Forelimb muscle (tissue), 1 donor: Measurements from ENCODE around the gene DEPDC4. TPM values are rescaled to one million over a fixed set of nuclear protein-coding genes. Genes with fewer than 3 reads are reported as not detected.
A peak's percentile ranks its signal among the peaks of the same experiment; 100 is the strongest.
"Not testable (repeated sequence)": the region's sequence is repeated elsewhere in the genome, so short reads cannot be mapped to it uniquely, and the experiment has no call there.

ENCODE experiments used
- DNase-seq: peaks from one replicate; pipeline ENCODE4 v3.0.0-alpha.2; 2013; ENCODE audit warnings: low read depth
- polyA plus RNA-seq: library from polyadenylated mRNA; unstranded; fragments of 120-200 nt; gene quantifications from one replicate; pipeline ENCODE4 v1.2.1, GENCODE V29; 2013; ENCODE audit not compliant: insufficient read length

The DEPDC4 gene
- polyA plus RNA-seq, 1 donor = 1.0 TPM

DNA sequence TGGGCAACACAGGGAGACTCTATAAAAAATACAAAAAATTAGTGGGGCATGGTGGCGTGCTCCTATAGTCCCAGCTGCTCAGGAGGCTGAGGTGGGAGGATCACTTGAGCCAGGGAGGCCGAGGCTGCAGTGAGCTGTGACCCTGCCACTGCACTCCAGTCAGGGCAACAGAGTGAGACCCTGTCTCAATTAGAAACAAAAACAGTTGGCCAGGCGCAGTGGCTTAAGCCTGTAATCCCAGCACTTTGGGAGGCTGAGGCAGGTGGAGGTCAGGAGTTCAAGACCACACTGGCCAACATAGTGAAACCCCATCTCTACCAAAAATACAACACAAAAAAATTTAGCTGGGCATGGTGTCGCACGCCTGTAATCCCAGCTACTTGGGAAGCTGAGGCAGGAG, 1.8 kb downstream of the DEPDC4 start:
- DNase-seq = not testable (repeated sequence)

DNA sequence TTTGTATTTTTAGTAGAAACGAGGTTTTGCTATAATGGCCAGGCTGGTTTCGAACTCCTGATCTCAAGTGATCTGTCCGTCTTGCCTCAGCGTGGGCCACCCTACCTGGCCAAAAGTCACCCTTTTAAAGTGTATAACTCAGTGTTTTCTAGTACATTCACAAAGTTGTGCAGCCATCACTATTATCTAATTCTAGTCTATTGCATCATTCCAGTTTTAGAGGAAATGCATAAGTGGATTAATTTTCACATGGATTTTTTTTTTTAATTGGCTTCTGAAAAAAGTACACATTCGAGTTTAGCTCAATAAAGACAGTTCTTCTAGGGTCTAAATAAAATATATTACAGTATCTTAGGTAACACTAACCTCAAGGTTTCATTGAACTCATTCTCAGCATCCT, 3.7 kb downstream of the DEPDC4 start:
- no peak for DNase-seq

DNA sequence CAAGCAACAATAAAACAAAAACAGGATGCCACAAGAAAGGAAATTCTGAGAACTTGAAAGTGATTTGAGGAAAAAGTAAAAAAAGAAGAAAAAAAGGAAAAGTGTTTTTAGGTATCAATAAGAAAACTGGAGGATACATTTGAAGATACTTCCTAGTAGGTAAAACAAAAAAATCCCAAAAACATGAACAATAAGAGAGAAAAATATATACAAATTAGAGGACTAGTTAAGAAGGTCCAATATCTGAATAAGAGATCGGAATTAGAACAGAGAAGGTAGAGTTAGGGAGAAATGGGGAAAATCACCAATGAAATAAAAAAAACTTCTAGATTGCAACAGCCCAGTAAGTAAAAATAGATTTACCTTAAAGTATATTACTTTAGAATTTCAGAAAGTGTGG, 8.8 kb downstream of the DEPDC4 start:
- DNase-seq = no peak

DNA sequence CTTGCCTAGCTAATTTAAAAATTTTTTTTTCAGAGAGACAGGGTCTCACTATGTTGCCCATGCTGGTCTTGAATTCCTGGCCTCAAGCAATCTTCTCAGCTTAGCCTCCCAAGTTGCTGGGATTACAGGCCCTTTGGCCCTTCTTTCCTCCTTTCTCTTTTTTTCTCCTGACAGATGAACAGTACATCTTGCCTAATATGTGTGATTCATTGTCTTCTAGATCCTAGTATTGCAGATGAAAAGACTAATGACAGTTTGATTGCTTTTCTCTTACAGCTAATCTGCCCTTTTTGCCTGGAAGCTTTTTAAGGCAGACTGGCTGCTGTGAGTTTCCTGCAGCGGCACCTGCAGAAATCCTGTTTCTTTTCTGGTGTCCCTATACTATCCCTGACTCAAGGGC, 12.0 kb downstream of the DEPDC4 start:
- DNase-seq = no peak

DNA sequence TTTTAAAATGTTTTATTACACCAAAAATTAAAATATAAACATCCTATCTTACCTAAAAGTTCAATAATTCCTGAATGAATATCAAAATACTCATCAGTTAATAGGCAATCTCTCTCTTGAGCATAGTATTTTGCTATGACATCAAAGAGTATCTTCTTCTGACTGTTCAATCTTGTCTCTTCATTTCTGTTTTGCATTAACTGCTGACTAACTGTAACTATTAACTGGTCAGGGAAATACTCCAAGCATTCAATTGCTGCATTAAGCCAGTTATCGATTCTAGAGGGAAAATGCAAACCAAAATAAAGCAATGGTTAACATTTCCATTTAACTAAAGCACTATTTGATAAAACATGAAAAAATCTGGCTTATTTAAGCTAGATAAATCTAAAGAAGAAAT, 13.4 kb downstream of the DEPDC4 start:
- DNase-seq = no peak

DNA sequence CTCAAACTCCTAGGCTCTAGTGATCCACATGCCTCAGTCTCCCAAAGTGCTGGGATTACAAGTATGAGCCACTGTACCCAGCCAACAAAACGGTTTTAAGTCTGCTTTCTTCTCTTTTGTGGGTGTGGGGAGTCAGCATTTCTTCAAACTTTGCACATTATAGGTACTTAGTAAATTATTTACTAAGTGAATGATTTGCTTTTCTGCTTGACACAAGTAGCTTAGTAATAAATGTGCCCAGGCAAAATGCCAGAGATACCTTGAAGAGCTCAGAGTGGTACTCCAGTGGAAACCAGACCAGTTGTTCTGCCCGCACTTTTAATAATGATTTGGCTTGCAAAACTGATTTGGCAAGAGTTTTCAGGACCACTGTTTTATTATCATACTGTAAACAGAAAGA, 15.0 kb downstream of the DEPDC4 start:
- no peak for DNase-seq

DNA sequence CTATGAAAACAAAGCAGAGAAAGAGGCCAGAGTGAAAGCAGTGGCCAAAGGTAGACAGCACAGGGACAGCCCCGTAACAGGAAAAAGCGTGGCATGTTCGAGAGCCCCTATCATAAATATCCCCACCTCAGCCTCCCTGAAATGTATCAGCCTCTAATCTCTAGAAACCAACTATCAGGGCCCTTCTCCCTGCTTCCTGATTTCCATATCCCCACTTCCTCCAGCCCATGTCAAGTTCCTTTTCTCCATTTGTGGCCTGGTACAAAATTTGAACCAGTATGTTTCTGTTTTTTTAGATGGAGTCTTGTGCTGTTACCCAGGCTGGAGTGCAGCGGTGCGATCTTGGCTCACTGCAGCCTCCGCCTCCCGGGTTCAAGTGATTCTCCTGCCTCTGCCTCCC, 16.9 kb downstream of the DEPDC4 start:
- no peak for DNase-seq

DNA sequence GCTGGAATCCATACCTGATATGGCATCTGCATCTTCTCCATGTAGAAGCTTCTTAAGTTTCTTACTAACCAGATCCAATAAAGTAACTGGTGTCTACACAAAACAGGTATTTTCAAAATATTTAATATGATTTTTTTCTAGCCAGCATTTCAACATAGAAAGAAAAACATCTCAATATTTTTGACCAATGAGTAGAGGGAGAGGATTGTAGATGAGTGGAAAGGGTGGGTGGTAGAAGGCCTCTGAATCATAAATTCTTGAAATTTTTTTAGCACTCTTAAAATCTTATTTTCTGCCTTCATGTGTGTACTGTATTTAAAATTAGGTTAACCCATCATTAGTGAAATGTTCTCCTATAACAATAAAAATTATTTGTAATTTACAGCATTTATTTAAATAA, 18.0 kb downstream of the DEPDC4 start:
- DNase-seq = no peak

DNA sequence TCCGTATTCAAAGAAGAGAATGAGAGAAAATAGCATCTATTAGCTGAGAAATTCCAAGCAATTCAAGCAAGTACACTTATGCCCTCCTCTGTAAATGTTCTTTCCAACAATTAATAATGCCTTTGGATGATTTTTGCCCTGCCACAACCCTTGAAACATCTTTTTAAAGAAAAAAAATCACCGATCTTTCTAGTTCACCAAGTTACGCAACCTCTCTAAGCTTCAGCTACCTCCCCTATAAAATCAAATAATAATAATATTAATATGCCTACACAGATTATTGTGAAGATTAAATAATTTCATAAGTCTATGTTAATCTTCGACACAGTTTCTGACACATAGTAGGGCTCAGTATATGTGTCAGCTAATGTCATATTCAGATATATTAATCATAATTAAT, 19.1 kb downstream of the DEPDC4 start:
- DNase-seq = no peak

DNA sequence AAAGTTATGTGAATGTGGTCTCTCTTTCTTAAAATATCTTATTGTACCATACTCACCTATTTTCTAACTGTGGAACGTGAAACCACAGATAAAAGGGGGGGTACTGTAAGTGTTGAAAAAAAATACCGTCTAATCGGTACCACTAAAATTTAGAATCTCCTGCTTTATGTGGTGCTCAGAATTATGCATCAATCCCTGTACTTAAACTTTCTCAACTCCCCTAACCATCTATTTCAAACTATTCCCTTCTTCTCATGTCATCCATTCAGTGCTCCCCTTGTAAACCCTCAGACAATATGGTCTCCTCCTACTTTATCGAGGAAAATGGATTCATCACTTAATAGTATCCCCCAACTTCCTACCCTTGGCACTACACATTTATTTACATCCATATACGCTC, 23.7 kb downstream of the DEPDC4 start:
- no peak for DNase-seq

DNA sequence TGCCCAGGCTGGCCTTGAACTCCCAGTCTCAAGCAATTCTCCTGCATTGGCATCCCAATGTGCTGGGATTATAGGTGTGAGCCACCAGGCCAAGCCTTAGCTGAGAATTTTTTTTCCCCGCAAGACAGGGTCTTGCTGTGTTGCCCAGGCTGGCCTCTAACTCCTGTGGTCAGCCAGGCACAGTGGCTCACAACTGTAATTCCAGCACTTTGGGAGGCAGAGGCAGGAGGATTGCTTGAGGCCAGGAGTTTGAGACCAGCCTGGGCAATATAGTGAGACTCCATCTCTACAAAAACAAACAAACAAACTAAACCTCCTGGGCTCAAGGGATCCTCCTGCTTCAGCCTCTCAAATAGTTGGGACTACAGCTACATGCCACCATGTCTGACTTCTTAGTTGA, 27.3 kb downstream of the DEPDC4 start:
- no peak for DNase-seq

DNA sequence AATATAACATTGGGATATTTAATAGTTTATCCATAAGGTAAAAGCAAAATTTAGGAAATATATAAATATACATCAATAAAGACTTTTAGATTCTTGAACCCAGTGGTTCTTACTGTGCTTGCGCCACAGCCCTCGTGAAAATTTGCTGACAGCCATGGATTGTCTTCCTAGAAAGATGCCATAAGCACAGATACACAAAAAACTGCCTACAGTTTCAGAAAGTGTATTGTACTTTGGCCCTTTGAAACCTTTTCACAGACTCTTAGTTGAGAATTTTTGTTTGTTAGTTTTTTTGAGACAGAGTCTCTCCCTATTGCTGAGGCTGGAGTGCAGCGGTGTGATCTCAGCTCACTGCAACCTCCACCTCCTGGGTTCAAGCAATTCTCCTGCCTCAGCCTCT, 28.1 kb downstream of the DEPDC4 start:
- no peak for DNase-seq

DNA sequence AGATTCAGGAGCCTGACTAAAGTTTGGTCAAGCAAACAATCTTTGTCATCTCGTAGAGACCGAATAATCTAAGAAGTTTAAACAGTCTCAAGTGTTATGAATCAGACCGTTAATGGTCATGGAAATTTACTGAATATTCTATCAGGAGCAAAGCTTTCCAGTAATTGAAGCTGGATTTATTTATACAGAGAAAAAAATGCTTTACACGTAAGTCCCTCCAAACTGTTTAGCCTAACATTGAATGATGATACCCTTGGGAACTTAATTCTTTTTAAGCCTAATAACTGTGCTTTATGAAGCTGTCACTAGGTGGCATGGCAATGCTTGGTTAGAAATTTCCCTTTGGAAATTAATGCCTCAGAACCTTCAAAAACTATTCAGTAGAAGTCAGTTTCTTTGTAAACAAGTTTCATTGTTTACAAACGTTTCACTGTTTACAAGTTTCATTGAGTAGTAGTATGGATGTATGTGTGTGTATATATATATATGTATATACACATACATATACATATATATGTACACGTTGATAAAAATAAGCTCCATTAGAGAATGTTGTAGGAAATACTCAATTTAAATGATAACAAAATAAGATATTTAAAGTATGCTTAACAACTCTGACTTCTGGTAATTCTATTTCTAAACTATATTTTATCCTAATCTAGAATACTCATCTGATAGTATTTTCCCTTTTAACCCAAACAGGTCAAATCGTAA, 32.1 kb downstream of the DEPDC4 start:
- DNase-seq = peak; percentile 35

DNA sequence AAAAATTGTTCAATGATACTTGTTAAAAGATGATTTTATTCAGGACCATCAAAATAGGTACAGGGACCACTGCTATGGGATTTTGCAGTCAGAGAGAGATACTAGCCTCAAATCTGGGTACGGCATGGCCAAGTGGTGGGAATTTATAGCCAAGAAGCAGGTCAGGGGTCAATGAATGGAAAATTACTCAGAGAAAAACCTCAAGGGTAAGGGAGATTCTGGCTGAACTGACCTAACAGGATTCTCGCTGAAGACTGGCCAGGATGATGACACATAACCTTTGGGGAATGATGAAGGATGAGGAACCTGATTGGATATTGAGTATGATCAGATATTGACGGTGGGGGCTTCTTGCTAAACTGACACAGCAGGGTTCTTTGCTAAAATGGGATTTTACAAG, 32.7 kb downstream of the DEPDC4 start:
- peak; percentile 24 for DNase-seq

DNA sequence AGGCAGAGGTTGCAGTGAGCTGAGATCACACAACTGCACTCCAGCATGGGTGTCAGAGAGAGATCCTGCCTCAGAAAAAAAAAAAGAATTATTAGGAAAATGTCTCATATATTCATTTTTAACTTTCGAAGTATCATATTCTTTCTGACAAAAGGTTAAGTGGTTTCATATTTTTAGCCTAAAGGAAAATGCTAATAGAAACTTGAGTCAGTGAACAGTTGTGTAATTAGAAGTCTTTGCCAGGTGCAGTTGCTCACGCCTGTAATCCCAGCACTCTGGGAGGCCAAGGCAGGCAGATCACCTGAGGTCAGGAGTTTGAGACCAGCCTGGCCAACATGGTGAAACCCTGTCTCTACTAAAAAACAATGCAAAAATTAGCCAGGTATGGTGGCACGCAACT, 35.0 kb downstream of the DEPDC4 start:
- not testable (repeated sequence) for DNase-seq

DNA sequence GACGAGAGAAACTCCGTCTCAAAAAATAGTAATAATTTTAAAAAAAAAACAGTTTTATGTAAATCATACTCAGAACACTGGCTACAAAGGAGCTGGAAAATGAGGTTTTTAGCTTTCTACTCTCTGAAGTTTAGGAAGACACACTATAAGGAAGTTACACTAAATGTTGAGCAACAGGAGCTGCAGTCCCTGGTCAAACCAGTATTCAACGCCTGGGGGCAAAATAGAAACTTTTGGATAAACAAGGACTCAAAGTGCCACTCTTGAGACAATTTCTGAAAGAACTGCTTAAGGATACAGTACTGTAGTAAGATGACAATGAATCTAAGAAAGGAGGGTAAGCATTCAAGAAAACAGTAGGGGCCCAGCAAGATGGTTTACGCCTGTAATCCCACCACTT, 37.0 kb downstream of the DEPDC4 start:
- no peak for DNase-seq

DNA sequence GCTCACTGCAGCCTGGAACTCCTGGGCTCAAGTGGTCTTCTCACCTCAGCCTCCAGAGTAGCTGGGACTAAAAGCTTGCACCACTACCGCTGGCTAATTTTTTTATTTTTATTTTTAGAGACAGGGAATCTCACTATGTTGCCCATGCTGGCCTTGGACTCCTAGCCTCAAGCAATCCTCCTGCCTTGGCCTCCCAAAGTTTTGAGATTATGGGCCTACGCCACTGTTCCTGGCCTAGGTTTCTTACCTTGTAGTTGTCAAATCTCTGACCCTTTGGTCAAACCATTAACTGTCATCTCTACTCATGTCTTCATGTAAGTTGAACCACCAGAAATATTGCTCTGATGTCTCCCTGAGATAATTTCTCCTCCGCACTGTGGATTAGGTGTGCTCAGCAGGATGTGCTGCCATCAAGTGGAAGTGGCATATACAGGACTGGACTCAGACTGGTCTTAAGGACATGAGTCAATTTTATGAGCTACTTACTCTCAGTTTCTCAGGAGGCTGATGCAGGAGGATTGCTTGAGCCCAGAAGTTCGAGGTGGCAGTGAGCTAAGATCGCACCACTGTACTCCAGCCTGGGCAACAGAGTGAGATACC, 37.7 kb downstream of the DEPDC4 start:
- DNase-seq = no peak

DNA sequence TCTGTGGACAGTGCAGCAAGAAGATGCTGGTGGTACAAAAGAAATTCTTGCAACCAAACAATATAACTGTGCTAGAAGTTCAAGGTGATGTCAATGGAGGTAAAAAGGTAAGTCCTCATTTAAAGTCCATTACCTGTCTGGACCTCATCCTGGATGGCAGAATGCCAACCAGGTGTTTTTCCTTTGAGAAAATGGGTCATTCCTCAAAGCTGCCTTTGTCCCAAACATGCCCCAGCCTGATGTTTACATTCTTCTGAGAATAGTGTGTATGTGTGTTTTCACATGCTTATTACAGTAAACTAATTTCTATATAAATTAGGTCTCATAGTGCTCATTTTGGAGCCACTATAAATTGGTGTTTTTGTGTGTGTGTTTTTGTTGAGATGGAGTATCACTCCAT, 41.4 kb downstream of the DEPDC4 start:
- no peak for DNase-seq

DNA sequence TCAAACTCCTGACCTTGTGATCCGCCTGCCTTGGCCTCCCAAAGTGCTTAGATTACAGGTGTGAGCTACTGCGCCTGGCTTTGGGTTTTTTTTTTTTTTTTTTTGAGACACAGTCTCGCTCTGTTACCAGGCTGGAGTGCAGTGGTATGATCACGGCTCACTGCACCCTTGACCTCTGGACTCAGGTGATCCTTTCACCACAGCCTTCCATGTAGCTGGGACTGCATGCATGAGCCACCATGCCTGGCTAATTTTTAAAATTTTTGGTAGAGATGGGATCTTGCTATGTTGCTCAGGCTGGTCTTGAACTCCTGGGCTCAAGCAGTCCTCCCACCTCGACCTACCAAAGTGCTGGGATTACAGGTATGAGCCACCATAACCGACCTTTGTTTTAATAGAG, 44.7 kb downstream of the DEPDC4 start:
- DNase-seq = not testable (repeated sequence)

DNA sequence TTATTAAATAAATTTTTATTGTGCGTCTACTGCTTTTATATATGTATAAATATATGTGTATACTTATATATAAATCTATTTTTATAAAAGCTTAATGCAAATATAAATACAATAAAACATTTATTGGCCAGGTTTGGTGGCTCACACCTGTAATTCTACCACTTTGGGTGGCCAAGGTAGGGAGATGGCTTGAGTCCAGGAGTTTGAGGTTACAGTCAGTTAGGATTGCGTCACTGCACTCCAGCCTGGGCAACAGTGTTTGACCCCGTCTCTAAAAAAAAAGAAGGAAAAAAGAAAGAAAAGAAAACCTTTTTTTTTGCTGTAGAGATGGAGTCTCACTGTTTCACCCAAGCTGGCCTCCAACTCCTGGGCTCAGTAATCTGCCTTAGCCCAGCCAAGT, 45.4 kb downstream of the DEPDC4 start:
- DNase-seq = no peak

DNA sequence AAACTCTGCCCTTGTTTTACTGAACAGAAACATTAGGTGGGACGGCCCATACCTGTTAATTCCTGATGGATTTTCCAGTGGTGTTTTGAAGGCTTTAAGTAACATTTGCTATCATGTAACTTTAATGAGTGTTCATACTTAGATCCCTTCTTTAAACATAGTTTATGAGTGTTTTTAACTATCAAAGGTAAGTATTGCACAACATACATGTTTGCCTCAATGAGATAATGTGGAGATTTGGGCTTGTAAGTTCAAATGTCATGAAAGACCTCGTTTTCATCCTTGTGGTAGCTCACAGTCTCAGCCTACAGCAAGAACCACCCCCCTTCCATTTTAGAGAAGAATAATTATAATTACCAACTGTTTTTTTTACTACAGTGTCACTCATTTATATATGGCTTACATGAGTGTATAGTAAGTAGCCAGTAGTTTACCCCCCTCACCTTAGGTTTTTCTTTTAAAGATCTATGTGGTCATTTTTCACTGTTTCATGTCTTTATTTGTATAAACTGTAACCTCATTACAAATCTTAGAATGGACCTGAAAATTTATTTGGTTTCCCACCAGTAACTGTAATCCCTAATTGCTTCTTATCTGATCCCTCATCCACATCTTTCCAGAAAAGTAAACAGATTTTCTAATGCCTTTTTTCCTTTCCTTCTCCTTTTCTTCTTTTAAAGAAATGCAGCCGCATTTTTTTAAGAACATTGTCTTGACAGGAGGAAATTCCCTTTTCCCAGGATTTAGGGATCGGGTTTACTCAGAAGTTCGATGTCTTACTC, 47.4 kb downstream of the DEPDC4 start:
- DNase-seq = no peak

DNA sequence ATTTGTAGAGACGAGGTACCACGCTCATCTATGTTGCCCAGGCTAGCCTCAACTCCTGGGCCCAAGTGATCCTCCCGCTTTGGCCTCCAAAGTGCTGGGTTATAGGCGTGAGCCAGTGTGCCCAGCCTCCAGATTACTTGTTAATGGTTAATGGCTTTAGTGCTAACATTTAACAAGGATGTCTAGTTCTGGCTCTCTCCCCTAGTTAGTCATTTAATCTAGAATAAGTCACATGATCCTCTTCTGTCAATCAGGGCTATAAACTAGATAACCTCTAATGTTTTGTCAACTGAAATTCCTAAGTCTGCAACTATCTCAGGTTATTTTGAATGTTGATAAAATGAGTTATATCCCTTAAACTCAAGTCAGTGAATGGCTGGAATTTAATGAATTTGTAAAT, 50.5 kb downstream of the DEPDC4 start:
- DNase-seq = no peak

DNA sequence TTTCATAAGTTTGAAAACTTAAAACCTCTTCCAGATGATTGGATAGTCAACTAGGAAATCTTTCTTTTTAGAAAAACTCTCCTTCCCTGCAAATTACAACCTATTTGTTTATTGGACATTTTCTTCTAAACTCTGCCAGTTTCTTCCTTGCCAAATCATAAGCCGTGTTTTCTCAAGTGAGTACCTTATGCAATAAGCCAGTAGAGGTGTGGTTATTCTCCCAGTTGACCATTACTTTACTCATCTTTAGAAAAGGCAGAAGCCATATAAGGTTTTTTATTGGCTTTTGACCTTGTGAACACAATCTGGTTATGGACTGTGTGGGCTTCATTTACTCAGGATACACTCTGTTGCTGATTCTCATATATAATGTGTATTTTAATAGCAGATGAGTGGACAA, 51.7 kb downstream of the DEPDC4 start:
- DNase-seq = no peak
